ENCODE measurements around the gene MYO3A.

The MYO3A gene

DNA sequence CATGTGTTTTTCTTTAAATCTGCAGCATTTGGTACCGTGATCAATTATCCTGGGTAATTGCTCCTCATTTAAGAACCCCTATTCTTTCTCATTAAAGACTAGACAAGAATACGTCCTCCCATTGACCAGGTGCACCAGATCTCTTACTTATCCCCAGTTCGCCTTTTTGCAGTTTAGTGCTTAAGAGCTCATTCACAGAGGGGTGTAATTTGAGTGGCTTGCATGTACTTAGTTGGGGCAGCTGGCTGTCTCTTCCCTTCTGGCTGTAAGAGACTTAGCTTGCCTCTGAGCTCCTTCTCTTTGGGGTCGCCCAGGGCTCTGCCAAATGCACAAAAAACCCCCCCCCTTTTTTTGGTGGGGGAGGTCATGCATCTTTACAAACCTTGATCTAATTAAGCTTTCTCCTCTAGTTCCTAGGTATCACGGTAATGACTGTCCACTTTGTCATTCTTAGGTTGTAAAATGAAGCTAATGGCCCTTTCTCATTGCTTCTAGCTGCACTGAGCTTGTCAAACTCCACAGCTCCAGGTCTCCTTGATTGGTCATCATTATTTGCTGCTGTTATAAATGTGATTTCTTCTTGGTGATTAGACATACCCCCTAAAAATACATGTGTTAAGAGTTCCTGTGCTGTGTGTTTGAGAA, 308.8 kb downstream of the MYO3A start:
- no peak overlapping the region for H3K4me2 ChIP-seq (ENCODE audit: low read length)
- TF ChIP-seq, protein P1, sequence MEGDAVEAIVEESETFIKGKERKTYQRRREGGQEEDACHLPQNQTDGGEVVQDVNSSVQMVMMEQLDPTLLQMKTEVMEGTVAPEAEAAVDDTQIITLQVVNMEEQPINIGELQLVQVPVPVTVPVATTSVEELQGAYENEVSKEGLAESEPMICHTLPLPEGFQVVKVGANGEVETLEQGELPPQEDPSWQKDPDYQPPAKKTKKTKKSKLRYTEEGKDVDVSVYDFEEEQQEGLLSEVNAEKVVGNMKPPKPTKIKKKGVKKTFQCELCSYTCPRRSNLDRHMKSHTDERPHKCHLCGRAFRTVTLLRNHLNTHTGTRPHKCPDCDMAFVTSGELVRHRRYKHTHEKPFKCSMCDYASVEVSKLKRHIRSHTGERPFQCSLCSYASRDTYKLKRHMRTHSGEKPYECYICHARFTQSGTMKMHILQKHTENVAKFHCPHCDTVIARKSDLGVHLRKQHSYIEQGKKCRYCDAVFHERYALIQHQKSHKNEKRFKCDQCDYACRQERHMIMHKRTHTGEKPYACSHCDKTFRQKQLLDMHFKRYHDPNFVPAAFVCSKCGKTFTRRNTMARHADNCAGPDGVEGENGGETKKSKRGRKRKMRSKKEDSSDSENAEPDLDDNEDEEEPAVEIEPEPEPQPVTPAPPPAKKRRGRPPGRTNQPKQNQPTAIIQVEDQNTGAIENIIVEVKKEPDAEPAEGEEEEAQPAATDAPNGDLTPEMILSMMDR (IDR thresholded peaks at IDR 0.05) = no peak
- H2AFZ ChIP-seq = no peak overlapping the region
- no peaks in the 10 kb centered on the region for H3K79me2 ChIP-seq
- no peaks in the 10 kb centered on the region for H3K9me3 ChIP-seq (ENCODE audit: control insufficient read depth, low read length)
- no peak overlapping the region for H3K27ac ChIP-seq
- no peaks in the 10 kb centered on the region for H3K27me3 ChIP-seq (ENCODE audit: control insufficient read depth, insufficient read depth, low read length)
- H3K36me3 ChIP-seq (ENCODE audit: control insufficient read depth, insufficient read depth, low read length) = no peaks in the 10 kb centered on the region
- no peak overlapping the region for H3K9ac ChIP-seq
- no peaks in the 10 kb centered on the region for H3K4me1 ChIP-seq
- H3K4me3 ChIP-seq (ENCODE audit: low read depth, low read length) = no peak overlapping the region

DNA sequence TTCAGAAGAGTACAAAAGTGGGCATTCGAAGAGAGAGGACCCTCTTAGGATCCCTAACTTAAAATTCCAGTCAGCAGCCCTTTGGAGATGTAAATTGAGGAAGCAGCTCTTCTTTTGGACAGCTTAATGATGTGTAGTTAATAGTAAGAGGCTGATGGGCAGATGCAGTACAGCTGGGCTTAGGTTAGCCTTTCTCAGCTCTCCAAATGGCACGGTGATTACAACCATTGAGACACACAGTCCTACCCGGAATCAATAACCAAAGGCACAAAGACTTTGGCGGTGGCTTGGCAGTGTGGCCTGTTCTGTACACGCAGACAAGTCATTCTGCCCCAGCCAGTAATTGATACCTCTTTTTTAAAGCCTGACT, 309.3 kb downstream of the MYO3A start:
- H3K9me3 ChIP-seq (ENCODE audit: control insufficient read depth, low read length) = no peaks in the 10 kb centered on the region
- H3K27ac ChIP-seq = no peak overlapping the region
- no peaks in the 10 kb centered on the region for H3K79me2 ChIP-seq
- H2AFZ ChIP-seq = no peak overlapping the region
- H3K27me3 ChIP-seq (ENCODE audit: control insufficient read depth, insufficient read depth, low read length) = no peaks in the 10 kb centered on the region
- TF ChIP-seq, protein P1 (IDR thresholded peaks at IDR 0.05) = no peak
- no peak overlapping the region for H3K9ac ChIP-seq
- H3K4me3 ChIP-seq (ENCODE audit: low read depth, low read length) = no peak overlapping the region
- H3K4me2 ChIP-seq (ENCODE audit: low read length) = no peak overlapping the region
- no peaks in the 10 kb centered on the region for H3K4me1 ChIP-seq
- no peaks in the 10 kb centered on the region for H3K36me3 ChIP-seq (ENCODE audit: control insufficient read depth, insufficient read depth, low read length)

DNA sequence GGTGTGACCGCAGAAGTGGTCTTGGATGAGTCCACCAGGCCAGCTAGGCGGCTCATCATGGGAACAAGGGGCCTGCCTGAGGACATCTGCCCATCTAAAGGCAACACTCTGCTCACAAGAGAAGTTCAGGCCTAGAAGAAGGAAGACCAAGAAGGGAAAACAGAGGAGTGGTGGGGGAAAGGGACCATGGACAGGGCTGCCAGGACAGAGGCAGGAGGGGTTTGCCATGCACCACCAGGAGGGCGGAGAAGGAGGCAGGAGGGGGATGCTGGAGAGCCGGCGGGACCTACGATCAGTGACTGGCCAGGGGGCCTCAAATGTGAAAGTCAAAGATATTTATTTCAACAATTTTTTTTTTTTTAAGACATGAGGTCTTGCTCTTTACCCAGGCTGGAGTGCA, 315.7 kb downstream of the MYO3A start:
- TF ChIP-seq, protein P1 (IDR thresholded peaks at IDR 0.05) = no peak
- H3K79me2 ChIP-seq = no peaks in the 10 kb centered on the region
- no peak overlapping the region for H3K4me2 ChIP-seq (ENCODE audit: low read length)
- H3K36me3 ChIP-seq (ENCODE audit: control insufficient read depth, insufficient read depth, low read length) = no peaks in the 10 kb centered on the region
- no peak overlapping the region for H3K9ac ChIP-seq
- no peak overlapping the region for H3K4me3 ChIP-seq (ENCODE audit: low read depth, low read length)
- H3K4me1 ChIP-seq = no peaks in the 10 kb centered on the region
- H2AFZ ChIP-seq = no peak overlapping the region
- H3K9me3 ChIP-seq (ENCODE audit: control insufficient read depth, low read length) = no peaks in the 10 kb centered on the region
- no peaks in the 10 kb centered on the region for H3K27me3 ChIP-seq (ENCODE audit: control insufficient read depth, insufficient read depth, low read length)
- H3K27ac ChIP-seq = no peak overlapping the region

DNA sequence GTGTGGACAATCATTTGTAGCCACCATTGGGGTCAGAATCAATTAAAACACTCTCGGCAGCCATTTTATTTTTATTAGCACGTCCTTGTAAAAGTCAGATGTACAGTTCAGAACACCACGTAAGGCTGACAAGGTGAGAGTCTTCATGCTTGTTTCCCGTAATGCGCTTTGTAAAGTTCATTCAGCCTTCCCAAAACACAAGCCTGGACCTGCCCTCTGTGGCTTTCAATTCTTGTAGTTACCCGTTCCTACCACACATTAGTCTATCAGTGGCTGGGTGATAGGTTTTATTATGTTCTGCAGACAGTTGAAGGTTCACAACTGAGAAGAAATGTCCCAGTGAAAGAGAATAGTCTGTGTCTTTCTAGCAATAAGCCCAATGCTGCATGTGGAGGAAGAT, 317.9 kb downstream of the MYO3A start:
- TF ChIP-seq, protein P1 (IDR thresholded peaks at IDR 0.05) = no peak
- H3K4me3 ChIP-seq (ENCODE audit: low read depth, low read length) = no peak overlapping the region
- no peaks in the 10 kb centered on the region for H3K9me3 ChIP-seq (ENCODE audit: control insufficient read depth, low read length)
- H3K9ac ChIP-seq = no peak overlapping the region
- no peaks in the 10 kb centered on the region for H3K36me3 ChIP-seq (ENCODE audit: control insufficient read depth, insufficient read depth, low read length)
- no peaks in the 10 kb centered on the region for H3K27me3 ChIP-seq (ENCODE audit: control insufficient read depth, insufficient read depth, low read length)
- H3K4me2 ChIP-seq (ENCODE audit: low read length) = no peak overlapping the region
- no peak overlapping the region for H3K27ac ChIP-seq
- no peaks in the 10 kb centered on the region for H3K79me2 ChIP-seq
- no peak overlapping the region for H2AFZ ChIP-seq
- no peaks in the 10 kb centered on the region for H3K4me1 ChIP-seq

DNA sequence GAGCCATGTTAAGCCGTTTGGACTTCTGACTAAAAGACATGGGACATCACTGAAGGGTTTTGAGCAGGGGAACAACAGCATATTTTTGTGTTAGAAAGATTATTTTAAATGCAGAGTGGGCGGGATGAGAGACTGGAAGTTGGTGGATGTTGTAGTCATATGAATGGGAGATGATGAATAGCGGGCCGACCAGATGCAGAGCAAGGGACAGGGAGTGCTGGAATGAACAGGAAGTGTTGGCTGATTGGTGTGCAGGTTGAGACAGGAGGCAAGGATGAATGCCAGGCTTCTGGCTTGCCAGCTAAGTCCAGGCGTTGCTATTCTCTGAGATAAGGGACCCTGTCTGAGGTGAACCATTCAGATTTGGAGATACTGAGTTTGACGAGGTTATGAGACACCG, 320.6 kb downstream of the MYO3A start:
- TF ChIP-seq, protein P1 (IDR thresholded peaks at IDR 0.05) = no peak
- Histone ChIP-seq H3K4me3 (ENCODE audit: low read depth, low read length) (no peak overlapping the region), H2AFZ (no peak overlapping the region), H3K4me1 (no peaks in the 10 kb centered on the region), H3K27ac (no peak overlapping the region), H3K9me3 (ENCODE audit: control insufficient read depth, low read length) (no peaks in the 10 kb centered on the region), H3K27me3 (ENCODE audit: control insufficient read depth, insufficient read depth, low read length) (no peaks in the 10 kb centered on the region), H3K36me3 (ENCODE audit: control insufficient read depth, insufficient read depth, low read length) (no peaks in the 10 kb centered on the region), H3K79me2 (no peaks in the 10 kb centered on the region), H3K4me2 (ENCODE audit: low read length) (no peak overlapping the region), H3K9ac (no peak overlapping the region)

Measured in parathyroid adenoma (tissue), 2 donors.